Activated CD8-positive, alpha-beta memory T cell treated with anti-CD3 and anti-CD28 coated beads for 1 hour (primary cell): Measurements from ENCODE around the gene IER2.

Experiments used
- DNase-seq, 2 donors: peaks; one replicate each; pipeline ENCODE4 v3.0.0-alpha.2; 2020; ENCODE audit warnings: low read depth in 1 of 2; ENCODE audit errors: extremely low read depth in 1 of 2

IER2 gene, protein sequence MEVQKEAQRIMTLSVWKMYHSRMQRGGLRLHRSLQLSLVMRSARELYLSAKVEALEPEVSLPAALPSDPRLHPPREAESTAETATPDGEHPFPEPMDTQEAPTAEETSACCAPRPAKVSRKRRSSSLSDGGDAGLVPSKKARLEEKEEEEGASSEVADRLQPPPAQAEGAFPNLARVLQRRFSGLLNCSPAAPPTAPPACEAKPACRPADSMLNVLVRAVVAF

DNA sequence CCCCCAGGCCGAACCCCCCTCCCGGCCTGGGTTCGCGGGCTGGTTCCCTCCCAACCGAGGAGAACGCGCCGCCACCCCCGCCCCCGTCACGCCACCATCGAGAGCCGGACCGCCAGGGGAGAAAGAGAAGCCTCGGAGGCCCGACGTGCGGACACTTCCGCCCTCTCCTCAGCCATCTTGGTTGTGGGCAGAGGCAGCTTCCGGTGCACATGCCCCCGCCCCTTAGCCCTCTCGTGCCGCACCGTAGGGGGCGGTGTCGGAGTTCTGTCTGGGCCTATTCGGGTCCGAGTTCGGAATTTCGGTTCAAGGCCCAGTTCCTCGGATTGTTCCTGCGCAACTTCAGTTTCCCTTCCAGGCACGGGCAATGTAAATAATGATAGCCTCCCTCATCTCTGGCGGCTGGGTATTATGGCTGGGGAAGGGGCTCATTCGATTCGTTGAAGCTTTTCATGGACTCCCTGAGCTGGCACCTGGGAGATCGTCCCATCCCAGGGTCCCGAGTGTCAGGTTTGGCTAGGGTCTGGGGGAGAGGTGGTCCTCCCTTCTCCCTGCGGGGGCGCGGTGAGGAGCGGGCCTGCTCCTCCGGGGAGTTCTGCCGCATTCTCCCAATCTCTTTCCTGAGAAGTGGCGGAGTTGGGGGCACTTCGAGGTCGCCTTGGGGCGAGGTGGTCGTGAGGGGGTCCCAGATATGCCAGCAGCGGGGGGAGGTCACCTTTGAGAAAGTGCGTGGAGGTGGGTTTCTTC lies at the start of gene IER2, which contains the start of gene STX10:
Gene IER2 (plus strand): TSS at position 225 of the 744 bp plus-strand sequence. CDS start 2,776 bp downstream, outside the sequence.
Gene STX10 (minus strand): TSS at position 189 of the 744 bp plus-strand sequence. CDS start 202 bp downstream, outside the sequence.
- peak; percentile 84 to 89 for DNase-seq

DNA sequence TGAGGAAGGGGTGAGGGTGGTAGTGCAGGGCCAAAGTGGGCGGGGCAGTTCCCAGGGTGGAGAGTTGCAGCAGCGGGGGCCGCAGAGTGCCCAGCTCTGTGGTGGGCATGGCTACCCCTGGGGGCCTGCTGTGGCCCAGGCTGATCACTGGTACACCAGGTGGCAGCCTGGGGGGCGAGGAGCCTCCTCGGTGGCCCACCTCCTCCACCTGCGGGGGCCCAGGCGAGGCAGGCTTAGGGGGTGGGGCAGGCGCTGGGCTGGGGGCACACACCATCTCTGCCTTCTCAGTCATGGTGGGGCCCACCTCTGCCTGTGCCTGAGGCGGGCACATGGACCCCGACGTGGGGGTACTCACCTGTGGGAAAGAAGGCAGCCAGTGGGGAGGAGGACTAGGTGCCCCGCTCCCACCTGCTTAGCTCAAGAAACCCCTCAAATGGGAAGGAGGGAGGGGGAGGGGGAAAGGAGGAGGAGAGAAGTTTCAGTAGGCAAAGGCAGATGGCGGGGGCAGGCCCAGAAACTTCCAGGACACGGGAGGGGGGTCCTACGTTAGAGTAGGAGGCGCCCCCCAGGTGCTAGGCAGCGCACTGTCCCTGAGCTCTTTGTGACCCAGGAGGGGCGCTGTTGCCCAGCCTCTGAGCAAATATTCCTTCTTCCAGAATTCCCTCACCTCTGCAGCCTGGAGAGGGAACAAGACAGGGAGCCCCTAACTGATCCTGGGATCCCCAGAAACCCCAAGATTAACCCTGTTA lies 49.2 kb upstream of the IER2 start:
- DNase-seq, result no peak

DNA sequence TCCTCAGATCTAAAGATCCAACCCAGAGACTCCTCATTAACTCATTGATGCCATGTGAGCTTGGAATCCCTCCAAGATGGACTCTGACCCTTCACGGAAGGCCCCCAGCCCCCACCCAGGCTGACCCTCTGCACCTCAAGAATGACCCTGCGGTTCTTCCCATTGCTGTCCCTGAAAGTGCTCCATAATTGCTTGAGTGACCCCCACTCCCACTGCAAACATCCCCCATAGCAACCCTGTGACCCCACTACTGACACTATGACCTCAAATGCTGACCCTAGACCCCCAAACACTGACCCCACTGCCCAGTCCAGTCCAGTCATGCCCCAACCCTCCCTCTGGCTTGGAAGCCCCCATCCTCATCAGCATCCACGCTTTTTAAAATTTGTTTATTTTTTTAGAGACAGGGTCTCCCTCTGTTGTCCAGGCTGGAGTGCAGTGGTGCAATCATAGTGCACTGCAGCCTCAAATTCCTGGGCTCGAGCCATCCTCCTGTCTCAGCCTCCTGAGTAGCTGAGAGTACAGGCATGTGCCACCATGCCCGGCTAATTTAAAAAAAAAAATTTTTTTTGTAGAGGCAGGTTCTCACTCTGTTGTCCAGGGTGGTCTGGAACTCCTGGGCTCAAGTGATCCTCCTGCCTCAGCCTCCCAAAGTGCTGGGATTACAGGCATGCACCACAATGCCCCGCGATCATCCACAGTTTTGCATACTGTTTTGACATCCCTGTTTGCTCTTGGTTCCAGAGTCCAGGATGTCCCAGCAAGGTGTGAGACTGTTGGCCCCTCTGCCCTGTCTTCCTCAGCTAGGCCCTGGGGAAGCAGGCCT lies 48.4 kb upstream of the IER2 start:
- DNase-seq, result no peak

DNA sequence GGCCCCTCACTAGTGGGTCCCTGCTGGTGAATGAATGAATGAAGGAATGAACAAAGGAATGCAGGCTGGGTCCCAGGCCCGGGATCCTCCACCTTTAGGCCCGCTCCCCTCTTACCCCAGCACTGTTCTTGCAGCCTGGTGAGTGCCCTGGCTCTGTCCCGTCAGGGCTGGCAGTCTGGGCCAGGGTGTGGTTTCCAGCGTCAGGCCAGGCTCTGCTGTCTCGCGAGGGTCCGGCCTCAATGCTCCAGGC lies 47.9 kb upstream of the IER2 start:
- DNase-seq, result no peak

DNA sequence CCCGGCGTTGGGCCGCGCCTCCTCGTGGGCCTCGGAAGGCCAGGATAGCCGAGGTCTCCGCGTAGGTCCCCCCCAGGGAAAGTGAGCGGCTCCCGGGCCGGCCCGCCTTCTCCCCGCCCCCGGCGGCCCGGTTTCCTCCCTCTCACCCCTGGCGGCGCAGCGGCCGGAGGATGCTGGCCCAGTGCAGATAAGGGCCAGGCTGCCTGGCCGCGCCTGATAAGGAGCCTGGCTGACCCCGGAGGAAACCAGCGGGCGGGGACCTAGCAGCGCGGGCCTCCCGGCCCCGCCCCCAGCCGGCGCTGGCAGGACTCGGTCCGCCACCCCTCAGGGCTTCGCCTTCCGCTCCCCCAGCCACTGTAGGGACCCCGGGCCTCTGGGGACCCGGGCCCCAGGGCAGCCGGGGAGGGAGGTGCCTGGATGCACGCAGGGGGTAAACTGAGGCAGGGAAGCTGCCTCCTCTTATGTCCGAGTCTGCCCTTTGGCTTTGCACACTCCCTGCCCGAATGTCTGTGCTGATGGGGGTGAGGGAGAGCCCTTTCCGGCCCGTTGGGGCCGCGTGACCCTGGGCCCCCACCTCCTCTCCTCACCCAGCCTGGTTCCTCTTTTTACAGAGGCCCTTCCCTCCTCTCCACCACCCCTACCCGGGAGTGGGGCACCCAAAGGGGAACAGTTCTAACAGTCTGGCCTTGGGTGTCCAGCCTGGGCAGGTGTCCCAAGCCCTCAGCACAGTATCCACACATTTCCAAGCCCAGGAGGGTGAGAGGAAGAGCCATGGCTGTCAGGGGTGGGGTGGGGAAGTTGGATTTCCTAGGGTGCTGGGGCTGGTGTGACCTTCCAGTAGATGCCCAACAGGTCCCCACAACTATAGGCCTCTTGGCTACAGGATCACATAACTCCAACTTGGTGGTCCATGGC lies 47.3 kb upstream of the IER2 start, which contains the start of gene LYL1:
Gene LYL1 (minus strand): TSS at position 193 of the 915 bp plus-strand sequence. CDS start 1,687 bp downstream, outside the sequence.
- DNase-seq, result no peak

DNA sequence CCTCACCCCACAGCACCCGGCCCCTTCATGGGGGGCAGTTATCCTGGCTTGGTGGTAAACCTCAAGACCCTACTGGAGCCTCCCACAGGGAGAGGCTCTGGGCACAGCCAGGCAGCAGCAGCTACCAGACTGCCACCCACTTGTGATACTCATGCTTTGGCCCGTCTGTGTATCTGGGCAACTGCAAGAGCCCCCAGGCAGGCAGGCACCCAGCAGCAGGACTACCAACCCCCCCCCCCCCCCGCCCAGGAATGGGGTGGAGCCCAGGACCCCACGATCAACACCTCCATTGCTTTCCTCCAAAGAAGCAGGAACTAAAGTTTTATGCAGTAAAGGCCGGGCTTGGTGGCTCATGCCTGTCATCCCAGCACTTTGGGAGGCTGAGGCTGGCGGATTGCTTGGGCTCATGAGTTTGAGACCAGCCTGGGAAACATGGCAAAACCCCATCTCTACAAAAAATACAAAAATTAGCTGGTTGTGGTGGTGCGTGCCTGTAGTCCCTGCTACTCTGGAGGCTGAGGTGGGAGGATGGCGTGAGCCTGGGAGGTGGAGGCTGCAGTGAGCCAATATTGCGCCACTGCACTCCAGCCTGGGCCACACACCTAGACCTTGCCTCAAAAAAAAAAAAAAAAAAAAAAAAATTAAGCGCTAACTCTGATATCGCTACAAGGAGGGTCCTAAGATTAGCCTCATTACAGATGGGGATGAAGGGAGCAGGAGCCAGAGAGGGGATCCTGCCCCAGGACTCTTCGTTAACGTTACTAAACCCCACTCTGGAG lies 46.4 kb upstream of the IER2 start:
- no peak for DNase-seq

DNA sequence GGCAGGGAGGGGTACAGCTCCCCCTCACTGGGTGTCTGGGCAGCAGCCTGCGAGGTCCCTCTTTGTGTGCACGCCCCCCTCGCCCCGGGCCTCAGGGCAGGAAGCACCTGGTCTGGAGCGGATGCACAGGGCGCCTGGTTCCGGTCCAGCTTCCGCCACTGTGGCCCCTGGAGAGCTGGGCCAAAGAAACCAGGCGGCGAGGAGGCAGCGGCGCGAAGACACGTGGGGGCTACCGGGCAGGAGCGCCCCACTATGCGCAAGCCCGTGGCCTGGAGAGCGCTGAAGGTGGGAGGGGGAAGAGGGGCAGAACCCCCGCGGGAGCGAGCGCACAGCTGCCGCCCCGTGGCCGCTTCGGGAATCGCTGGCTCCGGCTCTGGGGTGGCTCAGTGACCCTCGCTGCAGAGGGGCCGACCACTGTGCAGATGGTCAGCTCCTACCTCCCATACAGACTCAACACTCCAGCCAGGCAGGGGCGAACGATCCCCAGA lies 45.8 kb upstream of the IER2 start:
- DNase-seq, result peak in 1 of 2 donors; percentile 59

DNA sequence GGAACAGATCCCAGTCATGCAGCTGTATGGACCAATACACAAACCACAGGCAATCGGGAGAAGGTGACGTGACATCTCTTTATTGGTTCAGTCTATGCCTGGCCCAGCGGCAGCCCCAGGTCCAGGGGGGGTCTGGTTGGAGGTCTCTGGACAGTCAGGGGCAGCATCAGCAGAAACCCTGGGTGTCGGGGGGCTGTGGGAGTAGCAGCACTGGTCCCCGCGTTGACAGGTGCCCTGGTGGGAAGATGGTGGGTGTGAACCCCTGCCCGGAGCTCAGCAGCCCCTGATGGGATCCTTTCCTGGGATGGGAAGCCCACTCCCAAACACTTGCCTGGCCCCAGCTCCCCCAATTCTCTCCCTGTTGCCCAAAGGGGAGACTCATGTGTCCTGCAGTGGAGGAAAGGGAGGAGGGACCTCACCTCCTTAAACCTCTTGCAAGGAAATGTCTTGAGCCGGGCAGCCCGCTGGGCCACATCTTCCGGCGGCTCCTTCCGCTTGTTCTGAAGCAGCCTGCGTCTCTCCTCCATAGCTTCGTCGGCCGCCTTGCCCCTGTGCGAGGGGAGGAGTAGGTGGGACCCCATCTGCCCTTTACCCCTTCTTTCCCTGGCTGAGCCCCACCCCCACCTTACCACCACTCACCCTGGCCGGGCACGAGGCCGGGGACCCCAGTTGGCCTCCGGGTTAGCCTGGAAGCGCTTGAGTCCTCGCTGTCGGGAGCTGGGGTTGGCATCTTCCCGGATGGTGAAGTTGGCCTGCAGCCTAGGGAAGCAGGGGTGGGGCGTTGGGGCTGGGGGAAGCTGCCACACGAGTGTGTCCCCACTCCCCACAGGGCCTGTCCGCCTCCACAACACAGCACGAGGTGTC lies 45.1 kb upstream of the IER2 start:
- DNase-seq, result no peak

DNA sequence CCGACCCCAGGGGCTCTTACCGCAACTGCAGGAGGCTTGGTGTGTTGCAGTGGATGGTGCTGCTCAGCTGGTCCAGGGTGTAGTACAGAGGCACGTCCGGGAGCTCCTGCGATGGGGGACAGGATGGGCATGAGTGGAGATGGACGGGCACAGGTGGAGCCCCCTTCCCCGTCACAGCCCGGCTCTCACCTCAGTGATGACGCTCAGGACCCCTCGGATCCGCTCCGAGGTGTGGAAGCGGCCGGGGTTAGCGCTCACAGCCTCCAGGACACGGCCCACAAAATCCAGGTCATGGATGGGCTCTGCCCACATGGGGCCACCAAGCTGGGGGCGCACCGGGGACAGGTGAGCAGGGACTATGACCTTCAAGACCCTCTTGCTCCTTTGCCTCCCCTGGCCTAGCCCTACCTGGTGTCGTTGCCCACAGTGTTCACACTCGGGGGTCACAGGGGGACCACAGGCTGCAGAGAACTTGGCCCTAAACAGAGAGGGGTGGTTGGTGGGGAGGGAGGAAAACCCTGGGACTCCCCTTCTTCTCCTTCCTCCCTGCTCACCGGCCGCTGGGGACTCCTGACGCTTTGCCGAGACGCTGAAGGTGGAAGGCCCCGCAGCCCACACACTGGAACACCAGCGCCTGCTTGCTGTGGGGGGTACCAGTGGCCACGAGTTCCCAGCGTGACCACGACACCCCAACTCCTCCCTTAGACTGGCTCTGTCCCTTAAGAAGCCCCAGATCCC lies 40.7 kb upstream of the IER2 start:
- DNase-seq, result no peak

DNA sequence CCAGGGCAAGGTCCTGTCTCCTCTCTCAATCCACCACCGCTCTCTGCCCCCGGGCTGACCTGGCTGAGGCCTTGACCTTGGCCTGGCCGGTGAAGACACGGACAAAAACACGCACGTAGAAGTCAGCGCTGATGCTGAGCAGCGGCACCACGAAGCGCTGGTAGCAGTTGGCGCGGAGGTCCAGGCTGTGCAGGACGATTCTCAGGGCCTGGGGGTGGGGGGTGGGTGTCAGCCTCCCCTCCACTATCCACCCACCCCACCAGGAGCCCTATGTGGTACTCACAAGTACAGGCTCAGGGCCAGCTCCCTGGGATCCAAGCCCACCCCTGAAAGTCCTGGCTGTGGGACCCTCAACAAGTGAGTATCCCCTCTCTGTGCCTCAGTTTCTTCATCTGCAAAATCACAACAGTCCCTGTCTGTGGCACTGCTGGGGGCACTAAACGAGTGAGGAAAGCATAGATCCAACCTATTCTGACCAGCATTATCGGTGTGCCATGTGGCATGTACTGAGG lies 40.1 kb upstream of the IER2 start:
- DNase-seq, result no peak

DNA sequence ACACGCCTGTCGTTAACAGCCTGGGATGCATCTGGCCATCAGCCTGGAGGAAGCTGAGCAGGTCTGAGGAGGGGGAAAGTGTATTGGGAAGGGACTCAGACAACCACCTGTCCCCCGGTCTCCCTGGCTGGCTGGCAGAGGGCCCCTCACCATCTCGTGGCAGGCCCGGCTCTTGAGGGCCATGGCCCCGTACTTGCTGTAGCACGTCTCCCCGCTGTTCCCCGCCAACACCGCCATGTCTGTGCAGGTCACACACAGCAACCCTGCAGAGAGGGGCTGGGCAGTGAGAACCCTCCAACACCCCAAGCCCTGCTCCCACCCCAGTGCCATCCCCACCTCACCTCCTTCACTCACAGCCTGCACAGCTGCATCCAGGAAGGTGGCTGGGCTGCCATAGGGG lies 37.7 kb upstream of the IER2 start:
- DNase-seq, result no peak

DNA sequence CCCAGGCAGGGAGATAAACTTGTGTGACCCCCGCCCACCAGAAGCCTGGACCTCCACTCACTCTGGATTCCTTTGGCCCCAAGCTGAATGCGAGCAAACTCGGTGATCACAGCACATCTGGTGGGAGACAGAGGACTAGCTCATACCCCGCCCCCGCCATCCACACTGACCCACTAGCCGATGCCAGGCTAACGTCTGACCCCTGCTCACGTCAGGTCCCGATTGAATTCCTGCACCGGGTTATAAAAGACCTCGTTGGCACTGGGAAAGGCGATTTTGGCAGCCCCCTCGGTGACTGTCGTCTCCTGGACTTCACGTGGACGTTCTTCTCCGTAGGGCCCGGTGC lies 34.3 kb upstream of the IER2 start:
- DNase-seq, result no peak

DNA sequence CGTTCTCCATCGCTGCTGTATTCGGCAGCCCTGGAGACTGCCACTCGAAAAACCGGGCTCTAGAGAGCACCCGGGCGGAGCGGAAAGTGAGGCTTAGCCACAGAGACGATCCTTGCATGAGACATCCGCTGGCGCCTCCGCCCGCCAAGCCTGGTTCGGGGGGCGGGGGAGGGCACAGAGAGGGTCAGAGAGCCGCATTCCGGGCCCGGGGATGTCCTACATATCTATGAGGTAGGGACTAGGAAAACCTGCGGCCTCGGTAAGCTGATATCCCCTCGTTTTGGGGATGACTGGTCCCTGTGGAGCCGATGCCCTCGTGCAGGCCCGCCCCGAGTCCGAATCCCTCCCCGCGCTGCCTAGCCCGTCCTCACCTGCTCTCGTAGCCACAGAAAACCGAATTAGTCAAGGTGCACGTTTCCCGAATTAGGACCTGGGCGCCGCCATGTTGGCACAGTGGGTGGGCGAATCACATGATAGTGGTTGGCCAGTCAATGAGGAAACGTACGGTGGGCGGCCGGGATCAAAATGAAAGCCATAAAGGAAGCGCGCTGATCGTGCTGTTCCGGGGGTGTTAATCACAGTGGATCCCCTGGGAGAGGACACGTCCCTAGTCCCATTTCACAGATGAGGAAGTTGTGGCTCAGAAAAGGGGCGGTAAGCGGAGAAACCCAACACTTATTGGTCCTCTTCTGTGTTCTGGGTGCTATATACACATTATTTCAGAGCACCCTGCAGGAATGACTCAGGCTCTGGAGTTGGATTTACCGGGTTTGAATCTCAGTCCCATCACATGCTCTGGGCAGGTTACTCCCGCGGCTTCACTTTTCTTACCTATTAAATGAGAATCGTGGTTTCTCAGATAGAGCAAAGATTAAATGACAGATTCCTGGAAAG lies 33.7 kb upstream of the IER2 start, which contains the start of gene TRMT1:
Gene TRMT1 (minus strand): TSS at position 459 of the 894 bp plus-strand sequence. CDS start 341 bp downstream, at position 118.
- peak; percentile 63 to 80 for DNase-seq

DNA sequence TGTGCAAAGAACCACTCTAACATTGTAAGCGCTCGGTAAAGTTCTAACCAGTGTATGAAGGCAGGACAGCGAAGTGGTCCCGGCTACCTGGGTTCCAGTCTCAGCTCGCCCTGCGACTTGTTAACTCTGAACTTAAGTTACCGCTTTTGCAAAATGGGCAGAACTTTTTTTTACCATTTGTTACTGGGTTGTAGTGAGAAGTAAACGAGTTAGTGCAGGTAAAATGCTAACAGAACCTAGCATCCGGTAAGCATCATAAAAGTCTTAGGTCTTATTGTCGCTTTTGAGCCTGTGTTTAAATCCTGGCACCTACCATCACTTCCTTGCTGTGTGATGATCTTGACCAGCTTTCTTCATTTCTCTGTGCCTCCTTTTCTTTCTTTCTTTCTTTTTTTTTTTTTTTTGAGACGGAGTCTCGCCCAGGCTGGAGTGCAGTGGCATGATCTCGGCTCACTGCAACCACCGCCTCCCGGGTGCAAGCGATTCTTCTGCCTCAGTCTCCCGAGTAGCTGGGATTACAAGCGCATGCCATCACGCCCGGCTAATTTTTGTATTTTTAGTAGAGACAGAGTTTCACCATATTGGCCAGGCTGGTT lies 32.9 kb upstream of the IER2 start:
- DNase-seq, result no peak

DNA sequence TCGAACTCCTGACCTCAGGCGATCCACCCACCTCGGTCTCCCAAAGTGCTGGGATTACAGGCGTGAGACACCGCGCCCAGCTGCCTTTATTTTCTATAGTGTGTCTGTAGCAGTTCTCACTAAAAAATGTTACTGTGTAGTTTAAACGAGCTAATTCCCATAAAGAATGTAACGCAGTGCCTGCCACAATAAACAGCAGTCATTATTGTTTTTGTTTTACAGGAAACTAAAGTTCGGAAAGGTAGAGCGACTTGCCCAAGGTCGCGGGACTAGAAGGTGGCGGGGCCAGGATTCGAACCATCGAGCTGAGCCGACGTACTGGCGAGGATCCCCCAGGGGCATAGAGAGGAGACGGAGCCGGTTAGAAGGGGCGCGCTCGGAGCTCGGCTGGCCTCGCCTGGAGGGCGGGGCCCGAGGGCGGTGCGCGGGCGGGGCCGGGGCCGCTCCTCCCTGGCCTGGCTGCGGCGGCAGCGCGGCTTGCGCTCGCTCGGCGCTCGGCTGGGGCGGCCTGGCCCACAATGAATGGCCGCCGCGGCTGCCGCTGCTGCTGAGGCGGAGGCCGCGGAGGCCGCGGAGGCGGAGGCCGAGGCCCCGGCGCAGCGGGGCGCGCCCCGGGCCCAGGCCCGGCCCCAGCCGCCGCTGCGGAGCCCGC lies 32.3 kb upstream of the IER2 start, which contains the start of gene NACC1:
Gene NACC1 (plus strand): TSS at position 493 of the 652 bp plus-strand sequence. CDS start 16,944 bp downstream, outside the sequence.
- peak; percentile 53 to 83 for DNase-seq
